CD4-positive, alpha-beta T cell (primary cell): Measurements from ENCODE around the gene PTCHD4. TPM values are rescaled to one million over a fixed set of nuclear protein-coding genes. Genes with fewer than 3 reads are reported as not detected.

Experiments used
- ATAC-seq: fragments of 200-7000 bp; cut with Tn5 transposase; one replicate; pipeline ENCODE4 v1.10.0; 2022; ENCODE audit warnings: mild to moderate bottlenecking; ENCODE audit not compliant: poor library complexity
- CTCF ChIA-PET: fragments of 350-600 bp; sonication (Branson Sonifier 250); formaldehyde crosslinking; loops from one replicate; lab custom pipeline; 2021; ENCODE audit warnings: antibody characterized with exemption, inconsistent platforms; lab: Charles Lee
- POLR2A ChIA-PET: fragments of 350-600 bp; sonication (Branson Sonifier 250); formaldehyde crosslinking; loops from one replicate; lab custom pipeline; 2021; ENCODE audit warnings: antibody characterized with exemption, inconsistent platforms; lab: Charles Lee
- DNase-seq, 14 experiments: peaks; one replicate each; pipeline ENCODE4 v3.0.0-alpha.2; 2013 to 2020; ENCODE audit warnings: mixed read lengths in 2 of 14
- H3K27ac ChIP-seq, 2 donors: one replicate each; pipeline versions ENCODE4 v1.5.1 to v1.7.0; 2013; ENCODE audit warnings: low read length in 2 of 2, low read depth in 1 of 2, mild to moderate bottlenecking in 1 of 2
- H3K27me3 ChIP-seq, 2 experiments: 1 replicate in 1 of 2; 2 replicates in 1 of 2; pipeline versions ENCODE4 v1.6.1 to v1.7.0; 2013; ENCODE audit warnings: low read length in 2 of 2, control low read depth in 1 of 2, mild to moderate bottlenecking in 1 of 2, moderate library complexity in 1 of 2; ENCODE audit not compliant: insufficient read depth in 2 of 2, control insufficient read depth in 1 of 2
- H3K36me3 ChIP-seq: one replicate; pipeline ENCODE4 v1.6.1; 2013; ENCODE audit warnings: low read length, control low read depth; ENCODE audit not compliant: insufficient read depth
- H3K4me1 ChIP-seq: one replicate; pipeline ENCODE4 v1.6.1; 2013; ENCODE audit warnings: low read length, control low read depth; ENCODE audit not compliant: insufficient read depth
- H3K4me3 ChIP-seq: one replicate; pipeline ENCODE4 v1.5.1; 2013; ENCODE audit warnings: mild to moderate bottlenecking, low read length, moderate library complexity
- H3K9me3 ChIP-seq, 2 experiments: 1 replicate in 1 of 2; 2 replicates in 1 of 2; pipeline versions ENCODE4 v1.6.1 to v1.7.0; 2013; ENCODE audit warnings: low read length in 2 of 2, mild to moderate bottlenecking in 2 of 2, control low read depth in 1 of 2, moderate library complexity in 1 of 2; ENCODE audit not compliant: control insufficient read depth in 1 of 2, insufficient read depth in 1 of 2
- H3K27ac Mint-ChIP-seq: one replicate; pipeline ENCODE4 v1.8.0; 2020; ENCODE audit warnings: mixed read lengths
- H3K27me3 Mint-ChIP-seq: one replicate; pipeline ENCODE4 v1.8.0; 2021; ENCODE audit warnings: mixed read lengths
- H3K36me3 Mint-ChIP-seq: one replicate; pipeline ENCODE4 v1.8.0; 2021; ENCODE audit warnings: low read depth, mixed read lengths
- H3K4me1 Mint-ChIP-seq: one replicate; pipeline ENCODE4 v1.8.0; 2021; ENCODE audit warnings: low read depth, mixed read lengths
- H3K4me3 Mint-ChIP-seq: one replicate; pipeline ENCODE4 v1.8.0; 2020; ENCODE audit warnings: mild to moderate bottlenecking, mixed read lengths
- H3K9me3 Mint-ChIP-seq: one replicate; pipeline ENCODE4 v1.8.0; 2020; ENCODE audit warnings: mixed read lengths
- intact Hi-C, 2 experiments: fragments of 100-400 bp; cut with DNase I in 1 of 2; cut with micrococcal nuclease in 1 of 2; formaldehyde crosslinking; loops; one replicate each; pipeline versions ENCODE4 v1.15.1 to v1.9.0; 2023 to 2025; cut with DNase I, micrococcal nuclease
- total RNA-seq, 174 experiments: library from RNA in 2 of 174; stranded (reverse) in 2 of 174; gene quantifications; one replicate each; pipeline ENCODE4 v1.2.3 and lab custom pipeline; 2021 to 2026
- TF ChIP-seq, protein P1 (sequence below): fragments of 200-600 bp; IDR thresholded peaks from one replicate; pipeline ENCODE4 v1.8.0; 2022; ENCODE audit warnings: antibody characterized with exemption, mild to moderate bottlenecking

The PTCHD4 gene
- total RNA-seq, 2 experiments from 2014 or later: not detected

DNA sequence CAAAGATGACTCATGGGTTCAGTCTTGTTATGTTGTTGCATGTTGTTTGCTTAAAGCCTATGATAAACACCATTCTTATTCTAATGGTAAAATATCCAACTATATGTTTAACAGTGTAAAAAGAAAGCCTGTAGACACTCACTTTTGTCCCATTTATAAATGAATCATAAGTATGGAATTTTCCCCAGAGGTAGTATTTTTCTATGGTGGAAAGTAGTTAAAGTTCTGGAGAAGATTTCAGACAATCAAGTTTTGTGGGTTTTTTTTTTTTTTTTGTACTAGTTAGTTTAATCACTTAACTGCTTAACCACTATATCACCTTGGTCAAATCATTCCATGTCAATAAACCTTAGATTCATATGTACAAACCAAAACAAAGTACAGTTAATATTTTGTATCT is 35.8 kb downstream of the PTCHD4 start:
- ChIA-PET POLR2A (no interaction called here), CTCF (no interaction called here)
- Mint-ChIP-seq H3K36me3 (no peaks in the 10 kb centered on the region), H3K27me3 (peaks cover 23% of the 10 kb centered on the region), H3K4me3 (no peak overlapping the region), H3K4me1 (no peaks in the 10 kb centered on the region), H3K9me3 (no peaks in the 10 kb centered on the region), H3K27ac (no peak overlapping the region)
- H3K9me3 ChIP-seq: no peaks in the 10 kb centered on the region
- no peaks in the 10 kb centered on the region for H3K4me1 ChIP-seq
- H3K4me3 ChIP-seq: no peak overlapping the region
- H3K27me3 ChIP-seq: no peaks in the 10 kb centered on the region
- DNase-seq (no peak), ATAC-seq (no peak)
- no peaks in the 10 kb centered on the region for H3K36me3 ChIP-seq
- intact Hi-C loops: no loop called here
- no peak overlapping the region for H3K27ac ChIP-seq
- TF ChIP-seq, protein P1, sequence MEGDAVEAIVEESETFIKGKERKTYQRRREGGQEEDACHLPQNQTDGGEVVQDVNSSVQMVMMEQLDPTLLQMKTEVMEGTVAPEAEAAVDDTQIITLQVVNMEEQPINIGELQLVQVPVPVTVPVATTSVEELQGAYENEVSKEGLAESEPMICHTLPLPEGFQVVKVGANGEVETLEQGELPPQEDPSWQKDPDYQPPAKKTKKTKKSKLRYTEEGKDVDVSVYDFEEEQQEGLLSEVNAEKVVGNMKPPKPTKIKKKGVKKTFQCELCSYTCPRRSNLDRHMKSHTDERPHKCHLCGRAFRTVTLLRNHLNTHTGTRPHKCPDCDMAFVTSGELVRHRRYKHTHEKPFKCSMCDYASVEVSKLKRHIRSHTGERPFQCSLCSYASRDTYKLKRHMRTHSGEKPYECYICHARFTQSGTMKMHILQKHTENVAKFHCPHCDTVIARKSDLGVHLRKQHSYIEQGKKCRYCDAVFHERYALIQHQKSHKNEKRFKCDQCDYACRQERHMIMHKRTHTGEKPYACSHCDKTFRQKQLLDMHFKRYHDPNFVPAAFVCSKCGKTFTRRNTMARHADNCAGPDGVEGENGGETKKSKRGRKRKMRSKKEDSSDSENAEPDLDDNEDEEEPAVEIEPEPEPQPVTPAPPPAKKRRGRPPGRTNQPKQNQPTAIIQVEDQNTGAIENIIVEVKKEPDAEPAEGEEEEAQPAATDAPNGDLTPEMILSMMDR: no peak

DNA sequence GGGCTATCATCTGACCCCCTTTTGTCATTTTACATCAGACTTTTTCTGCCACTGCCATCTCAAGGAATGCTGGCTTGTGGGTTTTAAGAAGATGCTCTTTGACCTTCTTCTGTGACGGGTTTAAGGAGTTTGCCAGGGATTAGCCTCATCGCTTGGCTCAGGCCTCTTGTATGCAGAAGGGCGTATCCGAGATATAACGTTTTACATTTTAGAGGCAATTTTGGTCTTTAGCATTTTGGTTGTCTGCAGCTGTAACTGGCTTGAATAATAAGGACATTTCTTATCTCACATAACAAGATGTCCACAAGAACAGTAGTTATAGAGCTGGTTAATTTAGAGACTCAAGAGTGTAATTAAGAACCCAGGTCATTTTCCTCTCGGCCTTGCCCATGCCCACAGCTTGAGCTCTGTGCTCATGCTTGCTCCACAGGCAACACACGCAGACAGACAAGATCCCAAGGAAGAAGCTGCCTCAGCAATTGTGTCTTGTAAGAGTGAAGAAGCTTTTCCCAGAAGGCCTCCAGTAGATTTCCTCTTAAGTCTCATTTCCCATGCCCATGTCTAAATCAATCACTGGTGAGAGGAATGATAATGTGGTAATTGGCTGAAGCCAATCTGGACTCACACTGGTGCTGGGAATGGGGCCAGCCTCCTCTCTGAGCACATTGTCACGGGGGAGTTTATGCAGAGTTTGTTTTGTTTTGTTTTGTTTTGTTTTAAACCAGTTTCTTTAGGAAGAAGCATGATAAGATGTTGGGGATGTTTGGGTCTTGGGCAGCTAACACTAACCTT is 36.8 kb downstream of the PTCHD4 start:
- Histone ChIP-seq H3K27ac (no peak overlapping the region), H3K36me3 (no peaks in the 10 kb centered on the region), H3K27me3 (peaks cover 0 to 7% of the 10 kb centered on the region in 2 experiments), H3K4me1 (no peaks in the 10 kb centered on the region), H3K9me3 (no peaks in the 10 kb centered on the region), H3K4me3 (no peak overlapping the region)
- Mint-ChIP-seq H3K9me3 (no peaks in the 10 kb centered on the region), H3K4me3 (no peak overlapping the region), H3K36me3 (no peaks in the 10 kb centered on the region), H3K4me1 (no peaks in the 10 kb centered on the region), H3K27ac (no peak overlapping the region), H3K27me3 (peaks cover 30% of the 10 kb centered on the region)
- TF ChIP-seq, protein P1: no peak
- ATAC-seq: no peak
- intact Hi-C loops: no loop called here
- DNase-seq: no peak
- ChIA-PET POLR2A (no interaction called here), CTCF (no interaction called here)

DNA sequence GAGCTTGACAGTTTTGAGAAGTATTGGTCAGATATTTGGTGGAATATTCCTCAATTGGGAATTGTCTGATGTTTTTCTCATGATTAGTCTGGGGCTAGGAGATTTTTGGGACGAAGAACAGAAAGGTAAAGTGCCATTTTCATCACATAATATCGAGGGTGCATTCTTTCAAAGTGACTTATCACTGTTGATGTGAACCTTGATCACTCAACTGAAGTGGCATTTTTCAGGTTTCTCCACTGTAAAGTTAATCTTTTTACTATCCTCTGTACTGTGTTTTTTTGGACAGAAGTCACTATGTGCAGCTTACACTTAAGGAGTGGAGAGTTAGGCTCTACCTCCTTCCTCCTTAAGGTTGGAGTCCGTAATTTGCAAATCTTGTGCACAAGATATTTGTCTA is 39.2 kb downstream of the PTCHD4 start:
- Mint-ChIP-seq H3K9me3 (no peaks in the 10 kb centered on the region), H3K27me3 (peaks cover 45% of the 10 kb centered on the region), H3K4me1 (no peaks in the 10 kb centered on the region), H3K36me3 (no peaks in the 10 kb centered on the region), H3K27ac (no peak overlapping the region), H3K4me3 (no peak overlapping the region)
- TF ChIP-seq, protein P1: no peak
- H3K27me3 ChIP-seq: peaks cover 6 to 14% of the 10 kb centered on the region in 2 experiments
- ChIA-PET POLR2A (no interaction called here), CTCF (no interaction called here)
- no peak for DNase-seq
- ATAC-seq: no peak
- H3K27ac ChIP-seq: no peak overlapping the region
- no peaks in the 10 kb centered on the region for H3K36me3 ChIP-seq
- no peak overlapping the region for H3K4me3 ChIP-seq
- intact Hi-C loops: no loop called here
- H3K4me1 ChIP-seq: no peaks in the 10 kb centered on the region
- H3K9me3 ChIP-seq: peaks cover 0 to 4% of the 10 kb centered on the region in 2 experiments
